GM18508 (cell line): ENCODE results near the gene GNAI1.

ENCODE experiments used
- ATAC-seq: cut with Tn5 transposase; IDR thresholded peaks from one replicate; pipeline ENCODE4 v1.9.1; 2021; ENCODE audit warnings: moderate number of reproducible peaks; ENCODE audit not compliant: insufficient read depth, unreplicated experiment

Gene GNAI1

DNA sequence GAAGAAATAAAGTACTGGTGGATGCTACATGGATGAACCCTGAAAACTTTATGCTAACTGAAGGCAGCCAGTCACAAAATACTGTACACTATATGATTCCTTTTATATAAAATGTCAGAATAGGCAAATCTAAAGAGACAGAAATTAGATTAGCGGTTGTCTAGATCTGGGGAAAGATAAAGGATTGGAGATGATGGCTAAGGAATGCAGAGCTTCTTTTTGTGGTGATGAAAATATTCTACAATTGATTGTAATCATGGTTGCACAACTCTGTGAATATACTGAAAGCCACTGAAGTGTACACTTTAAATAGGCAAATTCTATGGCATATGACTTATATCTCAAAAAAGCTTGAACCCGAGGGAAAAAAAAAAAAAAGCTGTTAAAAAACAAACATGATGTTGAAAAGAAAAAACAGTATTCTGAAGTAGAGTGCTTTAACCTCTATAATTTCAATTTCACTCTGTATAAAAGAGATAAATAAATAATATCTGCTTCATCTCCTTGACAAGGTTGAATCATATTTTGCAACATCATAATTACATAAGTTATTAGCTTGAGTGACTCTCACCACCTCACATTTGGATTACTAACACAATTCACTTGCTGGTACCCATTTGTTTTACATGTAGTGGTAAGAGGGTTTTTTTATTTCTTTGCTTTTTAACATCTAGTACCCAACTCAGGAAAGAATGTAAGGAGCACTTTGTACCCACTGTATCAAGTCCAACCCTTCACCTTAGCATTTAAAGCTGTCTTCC is 2.8 kb upstream of the GNAI1 start:
- no peak for ATAC-seq

DNA sequence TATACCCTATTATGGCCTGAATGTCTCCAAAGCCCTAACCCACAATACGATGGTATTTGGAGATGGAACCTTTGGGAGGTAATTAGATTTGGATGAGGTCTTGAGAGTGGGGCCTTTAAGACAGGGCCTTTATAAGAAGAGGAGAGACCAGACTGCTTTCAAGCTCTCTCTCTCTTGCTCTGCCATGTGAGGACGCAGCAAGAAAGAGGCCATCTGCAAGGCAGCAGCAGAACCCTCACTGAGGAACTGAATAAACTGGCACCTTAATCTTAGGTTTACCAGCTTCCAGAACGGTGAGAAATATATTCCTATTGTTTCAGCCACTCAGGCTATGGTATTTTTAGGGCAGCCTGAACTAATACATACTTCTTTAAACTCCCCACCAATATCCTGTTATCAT is 2.0 kb upstream of the GNAI1 start:
- ATAC-seq: no peak

DNA sequence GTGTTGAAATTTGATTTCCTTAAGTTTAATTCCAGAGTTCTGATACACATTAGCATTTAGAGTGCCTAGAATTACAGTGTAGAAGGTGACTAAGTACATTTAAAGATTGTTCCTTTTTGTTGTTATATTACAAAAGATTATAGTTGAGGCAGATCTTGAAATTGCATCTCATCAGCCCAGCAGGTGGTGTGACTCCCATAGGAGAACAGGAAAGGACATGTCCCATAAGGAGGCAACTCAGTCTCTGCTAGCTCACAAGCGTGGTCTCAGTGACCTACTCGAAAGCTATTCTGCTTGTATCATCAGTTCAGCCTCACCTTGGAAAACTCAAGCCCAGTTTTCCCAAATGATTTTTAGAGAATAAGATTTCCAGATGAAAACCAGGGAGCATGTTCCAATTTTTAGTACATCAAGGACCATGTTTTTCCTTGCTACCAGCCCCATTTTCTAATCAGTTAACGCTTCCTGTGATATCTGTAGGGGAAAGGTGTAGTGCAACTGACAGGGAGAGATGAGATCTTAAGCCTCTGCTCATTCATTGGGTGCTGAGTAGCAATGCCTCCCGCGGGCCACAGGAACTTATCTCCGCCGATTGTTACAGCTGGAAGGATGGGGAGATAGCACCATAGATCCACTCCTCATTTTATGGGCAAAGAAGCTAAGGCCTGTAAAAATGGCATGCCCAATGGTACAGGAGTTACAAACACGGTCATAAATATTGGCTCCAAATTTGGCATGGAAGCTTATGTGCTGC is 1.1 kb upstream of the GNAI1 start:
- ATAC-seq: no peak

- ATAC-seq: no peak
Observed at GRCh38 chr7:80134115-80134535, 506 bp upstream of the GNAI1 start.

DNA sequence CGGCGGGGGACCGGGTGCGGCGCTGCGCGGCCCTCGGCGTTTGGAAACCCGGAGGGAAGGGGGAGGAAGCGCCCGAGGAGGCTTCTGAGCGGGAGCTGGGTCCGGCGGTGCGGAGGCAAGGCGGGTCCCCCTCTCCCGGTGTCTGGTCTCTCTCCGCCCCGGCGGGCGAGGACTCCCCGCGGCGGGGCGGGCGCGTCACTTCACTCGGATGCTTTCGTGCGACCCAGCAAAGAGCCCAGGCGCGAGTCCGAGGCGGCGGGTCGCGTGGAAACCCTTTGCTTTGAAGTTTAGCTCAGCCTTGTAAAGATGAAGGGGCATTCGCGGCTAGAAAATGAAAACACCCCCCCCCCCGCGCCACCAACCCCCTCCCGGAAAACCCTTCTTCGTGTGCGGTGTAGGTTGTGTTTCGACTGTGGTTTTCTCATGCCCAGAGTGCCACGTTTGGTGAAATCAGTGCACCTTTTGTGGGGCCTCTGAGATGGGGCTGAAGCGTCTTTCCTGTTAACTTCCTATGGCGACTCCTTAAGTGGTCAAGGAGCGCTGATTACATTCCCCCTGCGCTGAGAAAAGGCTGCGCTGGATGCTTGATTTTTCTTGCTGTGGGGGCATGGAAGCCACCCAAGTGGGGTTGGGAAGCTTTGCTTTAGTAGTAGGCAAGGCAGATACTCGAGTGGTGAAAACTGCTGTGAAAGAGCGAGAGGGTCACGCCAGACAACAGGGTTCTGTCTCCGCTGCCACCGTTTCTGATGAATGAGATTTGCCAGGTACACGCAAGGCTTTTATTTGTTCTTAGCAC is 876 bp downstream of the GNAI1 start:
- ATAC-seq: no peak

GRCh38 chr7:80136261-80137055 is 1.8 kb downstream of the GNAI1 start:
- peak; percentile 81 for ATAC-seq

DNA sequence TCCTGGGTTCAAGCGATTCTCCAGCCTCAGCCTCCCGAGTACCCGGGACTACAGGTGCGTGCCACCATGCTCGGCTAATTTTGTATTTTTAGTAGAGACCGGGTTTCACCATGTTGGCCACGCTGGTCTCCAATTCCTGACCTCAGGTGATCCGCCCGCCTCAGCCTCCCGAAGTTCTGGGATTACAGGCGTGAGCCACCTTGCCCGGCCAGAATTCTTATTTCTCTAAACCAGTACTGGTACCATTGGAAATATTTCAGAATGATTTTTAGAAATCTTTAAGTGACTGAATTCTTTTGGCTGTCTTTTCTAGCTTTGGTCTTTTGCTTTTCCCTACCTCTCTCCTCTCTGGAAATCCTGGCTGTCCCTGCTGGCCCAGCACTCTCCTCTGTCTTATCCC is 2.8 kb downstream of the GNAI1 start:
- no peak for ATAC-seq

- ATAC-seq: no peak
Observed at GRCh38 chr7:80139236-80139635, 4.6 kb downstream of the GNAI1 start.

DNA sequence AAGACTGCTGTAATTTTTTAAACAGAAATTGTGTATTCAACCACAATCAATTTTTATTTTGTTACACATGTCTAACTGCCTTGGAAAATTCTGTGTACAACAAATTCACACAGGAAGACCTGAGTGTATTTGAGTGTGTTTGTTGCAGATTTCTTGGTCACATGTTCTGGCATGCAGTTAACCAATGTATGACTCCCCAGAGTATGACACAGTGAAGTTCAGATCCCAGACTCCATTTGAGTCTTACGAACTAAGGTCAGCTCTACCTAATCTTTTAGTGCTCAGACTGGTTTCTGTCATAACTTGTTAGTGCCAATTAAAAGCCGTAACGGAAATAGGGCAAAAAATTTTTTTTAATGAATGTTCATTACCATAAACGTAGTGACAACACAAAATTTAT is 5.8 kb downstream of the GNAI1 start:
- ATAC-seq: no peak

- ATAC-seq: no peak
Observed at GRCh38 chr7:80141376-80141775, 6.7 kb downstream of the GNAI1 start.

DNA sequence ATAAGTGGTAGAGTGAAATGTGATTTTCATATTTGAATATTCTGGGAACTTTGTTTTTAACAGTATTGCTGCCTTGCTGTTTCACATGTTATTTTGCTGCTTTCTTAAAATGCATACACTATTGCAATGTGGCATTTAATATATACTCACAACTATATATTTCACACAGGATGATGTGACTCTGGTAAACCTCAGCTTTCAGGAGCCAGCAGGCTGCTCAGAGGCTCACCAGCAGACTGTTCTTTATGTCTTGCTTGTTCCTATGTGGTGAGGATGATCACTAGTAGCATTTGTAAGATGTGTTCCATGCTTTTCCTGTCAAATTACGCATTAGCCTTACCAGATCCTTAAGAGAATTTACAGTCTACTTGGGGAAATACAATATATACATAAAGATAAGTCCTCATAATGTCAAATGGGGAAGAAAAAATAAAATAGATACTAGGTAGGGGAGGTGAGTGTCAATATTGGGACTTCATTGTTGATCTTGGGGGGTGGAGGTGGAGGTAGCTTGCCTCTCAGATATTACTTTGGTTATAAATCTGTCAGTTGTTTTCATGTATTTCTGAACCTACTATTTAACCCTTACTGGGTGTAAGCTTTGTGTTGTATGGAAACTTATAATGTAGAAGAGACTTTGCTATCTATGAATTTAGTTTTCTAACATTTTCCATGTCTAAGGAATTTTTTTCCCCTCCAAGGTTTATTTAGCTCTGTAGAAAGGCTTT is 8.4 kb downstream of the GNAI1 start:
- no peak for ATAC-seq

GRCh38 chr7:80145780-80146422 is 11.3 kb downstream of the GNAI1 start:
- ATAC-seq: no peak

DNA sequence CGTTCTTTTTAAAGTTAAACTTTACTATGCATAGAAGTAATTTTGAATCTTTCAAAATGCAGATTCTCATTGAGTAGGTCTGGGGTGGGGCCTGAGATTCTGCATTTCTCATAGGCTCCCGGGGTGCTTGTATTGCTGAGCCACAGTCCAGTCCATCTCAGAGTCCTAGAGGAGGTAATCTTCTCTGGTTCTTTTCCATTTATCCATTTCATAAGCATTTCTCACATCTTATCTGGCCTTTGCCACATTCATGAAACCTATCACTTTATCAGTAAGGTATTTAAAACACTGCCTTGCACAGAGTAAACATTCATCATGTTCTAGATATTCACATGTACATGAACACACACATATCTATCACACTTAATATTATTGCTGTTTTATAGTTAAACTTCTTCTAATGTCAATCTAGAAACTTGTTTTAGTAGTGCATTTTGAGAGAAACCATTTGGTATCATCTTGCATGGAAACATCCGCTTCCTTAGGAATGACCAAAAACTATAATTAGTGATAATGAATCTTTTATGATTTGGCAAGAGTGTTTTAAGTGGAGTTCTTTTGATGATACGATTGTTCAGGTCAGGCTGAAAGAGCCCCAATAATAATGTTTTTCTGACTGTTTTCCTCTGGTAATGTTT is 12.0 kb downstream of the GNAI1 start:
- no peak for ATAC-seq

GRCh38 chr7:80147543-80148391 is 13.1 kb downstream of the GNAI1 start:
- ATAC-seq: no peak

DNA sequence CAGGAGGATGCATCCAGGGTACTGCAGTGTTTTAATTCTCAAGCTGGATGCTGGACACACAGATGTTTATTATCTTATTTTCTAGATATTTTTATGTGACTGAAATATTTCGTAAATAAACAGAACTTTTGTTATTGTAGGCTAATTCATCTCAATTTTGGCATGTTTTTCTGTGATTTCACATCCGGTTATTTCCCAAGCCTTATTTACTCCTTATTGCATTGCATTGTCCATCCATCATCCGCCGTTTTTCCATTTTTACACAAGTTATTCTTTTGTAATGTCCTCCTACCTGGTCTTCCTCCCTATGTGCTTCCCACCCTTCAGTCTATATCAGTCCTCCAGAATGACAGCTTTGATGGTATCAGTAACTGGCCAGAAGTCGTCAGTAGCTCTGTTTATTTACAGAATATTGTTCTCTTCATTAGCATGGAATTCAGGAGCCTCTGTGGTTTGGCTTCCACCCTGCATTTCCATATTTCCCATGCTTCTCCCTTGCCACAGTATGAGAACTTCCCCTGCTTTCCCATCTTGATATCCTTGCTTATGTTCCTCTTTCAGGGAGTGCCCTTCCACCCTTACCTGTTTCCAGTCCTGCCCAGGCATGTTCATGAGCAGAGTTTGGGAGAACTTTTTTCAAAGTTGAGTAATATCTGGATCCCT is 16.1 kb downstream of the GNAI1 start:
- ATAC-seq: peak; percentile 21

DNA sequence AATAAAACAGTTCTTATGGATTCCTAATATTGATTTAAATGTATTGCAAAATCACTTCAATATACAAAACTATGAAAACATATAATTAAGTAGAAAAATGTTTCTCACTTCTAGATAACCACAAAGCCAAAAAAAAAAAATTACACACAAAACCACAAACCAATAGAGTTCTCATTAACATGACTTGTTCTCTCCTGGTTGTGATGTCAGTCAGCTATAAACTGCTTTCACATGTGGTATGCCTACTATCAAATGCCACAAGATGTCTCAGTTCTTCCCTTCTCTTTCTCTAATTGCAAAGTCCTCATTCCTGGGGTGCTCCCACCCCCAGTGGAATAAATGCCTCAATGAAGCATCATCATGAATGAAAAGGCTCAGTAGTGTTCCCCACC is 16.6 kb downstream of the GNAI1 start:
- peak; percentile 79 for ATAC-seq

DNA sequence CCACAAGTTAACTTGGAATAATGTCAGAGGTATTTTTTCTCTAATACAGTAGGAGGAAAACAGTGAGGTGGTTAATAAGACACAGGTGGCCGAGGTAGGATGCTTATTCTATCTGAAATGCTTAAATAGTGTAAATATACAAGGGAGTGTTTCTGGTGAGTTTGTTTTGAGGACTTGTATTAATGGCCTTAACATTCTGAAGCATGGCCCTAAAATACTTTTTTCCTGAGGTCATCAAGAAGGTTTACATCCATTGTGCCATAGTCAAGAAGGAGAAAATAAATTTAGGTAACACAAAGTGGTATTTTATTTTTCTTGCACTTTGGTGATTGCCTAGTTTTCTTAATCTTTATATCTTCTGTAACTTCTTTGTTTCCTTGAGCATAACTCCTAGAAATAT is 18.8 kb downstream of the GNAI1 start:
- ATAC-seq: no peak
